NCI-H1417 treated with DMSO at 0.1 percent for 48 hours (cell line): ENCODE results near the gene TADA2B.

ENCODE experiments used
- DNase-seq: peaks from one replicate; lab custom pipeline; 2025; lab: John Stamatoyannopoulos, UW

TADA2B gene

DNA sequence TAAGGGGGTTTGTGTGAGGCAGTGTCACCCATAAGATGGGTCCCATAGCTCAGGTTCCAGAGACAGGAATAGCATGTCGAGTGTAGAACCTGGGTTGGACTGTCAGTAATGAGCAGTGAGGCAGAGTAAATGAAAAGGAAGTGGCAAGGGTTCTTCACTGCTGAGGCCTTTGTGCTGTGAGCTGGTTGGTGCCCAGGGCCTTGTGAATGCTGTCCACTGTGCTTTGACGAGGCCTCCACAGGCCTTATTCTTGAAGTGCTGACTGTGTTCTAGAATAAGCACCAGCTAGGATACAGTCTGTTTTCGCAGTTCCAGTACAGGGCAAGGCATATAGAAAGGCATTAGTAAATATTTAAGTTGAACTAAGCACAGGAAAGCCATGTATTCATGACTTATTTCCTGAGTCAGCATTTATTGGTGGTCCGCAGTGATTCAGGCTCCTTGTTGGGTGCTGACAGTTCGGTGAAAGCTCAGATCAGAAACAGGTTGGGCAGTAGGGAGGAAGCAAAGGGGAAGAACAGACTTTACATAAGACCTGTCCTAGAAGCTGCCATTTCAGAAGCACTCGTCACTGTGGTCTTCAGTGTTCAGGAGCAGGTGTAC is 25.6 kb upstream of the TADA2B start:
- no peak for DNase-seq

DNA sequence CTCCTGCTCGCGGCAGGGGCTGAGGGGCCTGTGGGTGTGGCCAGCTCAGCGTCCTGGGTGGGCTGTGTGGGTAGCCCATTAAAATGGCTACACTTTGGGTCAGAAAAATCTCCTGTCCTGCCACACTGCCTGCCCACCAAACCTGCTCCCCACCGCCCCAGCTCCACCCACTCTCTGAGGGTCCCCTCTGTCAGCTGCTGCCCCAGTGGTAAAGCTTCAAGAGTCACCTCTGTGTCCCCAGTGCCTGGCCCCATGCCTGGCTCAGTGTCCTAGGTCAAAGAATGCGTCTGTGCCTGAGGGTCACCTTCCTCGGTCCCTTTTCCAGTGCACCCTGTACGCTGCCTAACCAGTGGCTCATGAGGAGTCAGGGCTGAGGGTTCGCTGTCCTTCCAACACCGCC is 24.9 kb upstream of the TADA2B start:
- no peak for DNase-seq

DNA sequence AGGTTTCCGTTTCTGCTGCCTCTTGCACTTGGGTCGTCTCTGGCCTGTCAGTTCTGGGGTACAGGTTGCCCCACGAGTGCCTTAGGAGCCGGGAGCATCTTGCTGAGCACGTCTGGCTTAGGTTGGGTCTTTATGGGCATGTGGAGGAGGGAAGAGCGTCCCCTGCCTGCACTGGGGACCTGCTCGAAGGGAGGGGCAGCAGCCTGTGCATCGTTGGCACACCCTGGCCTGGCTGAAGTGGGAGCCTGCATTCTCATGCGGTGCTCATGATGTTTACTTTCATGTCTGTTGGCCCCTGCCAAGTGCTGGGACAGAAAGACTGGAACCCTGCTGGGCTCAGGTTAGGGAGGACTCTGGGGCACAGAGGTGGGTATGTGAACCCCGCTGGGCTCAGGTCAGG is 23.8 kb upstream of the TADA2B start:
- DNase-seq: no peak

DNA sequence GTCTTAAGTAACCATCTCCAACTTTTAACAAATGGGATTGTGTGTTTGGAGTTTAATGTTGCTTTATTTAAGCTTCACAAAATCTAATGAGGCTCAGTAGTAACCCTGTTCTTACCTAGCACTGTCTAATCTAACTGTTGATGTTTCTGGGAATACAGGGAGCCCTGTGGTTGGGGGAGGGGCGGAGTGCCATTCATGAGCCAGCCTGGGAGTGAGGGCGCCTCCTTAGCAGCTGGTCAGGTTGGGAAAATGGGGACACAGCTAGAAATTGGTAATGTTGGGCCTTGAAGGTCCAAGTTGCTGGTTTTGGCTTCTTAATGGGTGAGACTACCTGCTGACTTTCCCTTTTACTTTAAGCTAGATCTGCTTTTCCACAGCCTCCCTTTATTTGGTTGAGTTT is 22.9 kb upstream of the TADA2B start:
- DNase-seq: no peak

DNA sequence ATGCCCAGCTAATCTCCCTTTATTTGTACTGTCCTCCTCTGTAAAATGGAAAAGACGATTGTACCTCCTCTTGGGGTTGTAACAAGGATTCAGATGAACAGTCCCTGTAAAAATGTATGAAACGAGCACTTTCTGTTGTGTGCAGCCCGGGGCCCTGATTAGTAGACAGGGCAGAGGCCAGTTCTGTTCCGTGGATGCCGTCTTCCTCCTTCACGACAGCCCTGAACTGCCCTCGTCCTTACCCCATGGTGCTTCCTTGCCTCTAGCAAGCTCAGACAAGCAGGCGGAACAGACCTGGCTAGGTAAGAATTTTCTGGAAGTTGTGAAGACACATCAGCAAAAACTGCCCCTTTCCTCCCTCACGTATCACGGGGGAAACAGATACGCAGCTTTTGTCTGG is 22.3 kb upstream of the TADA2B start:
- DNase-seq: no peak

DNA sequence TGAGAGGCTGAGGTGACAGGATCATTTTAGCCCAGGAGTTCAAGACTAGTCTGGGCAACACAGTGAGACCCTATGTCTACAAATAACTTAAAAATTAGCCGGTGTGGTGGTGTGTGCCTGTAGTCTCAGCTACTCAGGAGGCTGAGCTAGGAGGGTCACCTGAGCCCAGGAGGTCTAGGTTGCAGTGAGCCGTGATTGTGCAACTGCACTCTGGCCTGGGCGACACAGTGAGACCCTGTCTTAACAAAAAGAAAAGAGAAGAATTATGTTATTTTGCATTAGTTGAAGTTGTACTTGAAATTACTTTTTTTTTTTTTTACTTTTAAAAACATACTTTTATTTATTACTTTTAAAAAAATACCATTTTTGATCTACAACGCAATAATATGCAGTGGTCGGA is 21.8 kb upstream of the TADA2B start:
- DNase-seq: no peak

DNA sequence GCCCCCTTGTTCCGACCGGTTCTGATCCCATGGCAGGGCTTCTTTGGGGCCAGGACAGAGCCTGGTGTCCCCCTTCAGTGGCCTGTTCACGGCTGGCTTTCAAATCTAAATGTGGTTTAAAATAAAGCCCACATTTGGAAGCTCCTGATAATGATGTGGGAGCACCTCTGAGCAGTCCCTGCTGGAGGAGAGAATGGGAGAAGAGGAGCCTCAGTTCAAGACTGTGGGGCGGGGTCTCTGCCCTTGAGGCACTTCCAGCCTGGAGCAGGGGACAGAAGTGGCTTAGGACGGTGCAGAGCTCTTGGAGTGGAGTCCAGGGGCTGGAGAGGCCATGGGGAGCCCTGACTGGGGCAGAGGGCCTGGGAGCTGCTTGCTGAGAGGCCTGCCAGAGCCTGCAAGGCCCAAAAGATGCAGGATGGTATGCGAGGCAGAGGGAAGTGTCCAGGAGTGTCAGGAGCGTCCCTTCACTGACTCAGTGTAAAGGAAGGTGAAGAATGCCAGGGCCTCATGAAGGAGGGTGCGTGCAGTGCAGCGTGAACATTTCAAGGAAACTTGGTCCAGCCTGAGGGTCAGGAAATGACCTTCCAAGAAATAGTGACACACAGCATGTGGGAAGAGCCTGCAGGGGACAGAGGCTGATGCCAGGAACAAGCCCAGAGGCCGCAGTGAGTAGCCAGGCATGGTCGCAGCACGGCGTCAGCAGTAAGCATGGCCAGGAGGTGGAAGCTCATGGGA is 21.1 kb upstream of the TADA2B start:
- DNase-seq: no peak

DNA sequence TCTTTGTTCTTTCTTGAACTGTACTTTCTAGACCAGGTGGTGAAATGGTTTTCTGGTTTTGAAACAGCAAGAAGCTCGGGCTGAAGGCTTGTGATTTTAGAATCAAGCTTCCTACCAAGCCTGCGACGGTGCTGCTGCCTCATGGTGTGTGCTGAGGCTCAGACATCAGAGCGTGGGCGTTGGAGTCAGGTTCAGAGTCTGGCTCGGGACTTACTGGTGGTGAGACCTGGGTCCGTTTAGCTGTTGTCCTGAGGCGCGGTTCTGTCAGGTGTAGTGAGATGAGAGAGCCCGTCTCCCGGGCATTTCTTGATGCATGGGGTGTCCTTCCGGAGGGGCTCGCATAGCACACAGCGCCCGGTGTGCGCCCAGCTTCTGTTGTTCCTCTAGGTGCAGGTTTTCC is 19.7 kb upstream of the TADA2B start:
- DNase-seq: no peak

DNA sequence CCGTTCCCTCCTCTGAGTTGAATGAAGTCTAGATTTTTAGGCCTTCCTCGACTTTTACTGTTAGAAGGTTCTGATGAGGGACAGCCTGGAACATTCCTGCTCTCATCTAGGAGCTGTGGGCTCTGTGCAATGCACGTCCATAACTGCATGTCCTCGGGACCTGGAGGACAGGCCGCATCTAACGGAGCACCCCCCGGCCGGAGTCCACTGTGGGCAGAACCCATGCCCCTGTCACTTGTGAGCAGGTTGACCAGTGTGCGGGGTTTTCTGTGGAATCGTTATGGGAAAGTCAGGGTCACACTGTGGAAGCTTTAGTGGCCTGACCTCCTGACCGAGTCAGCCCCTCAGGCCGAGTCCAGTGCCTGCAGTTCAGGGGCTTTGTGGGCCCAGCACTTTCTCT is 19.3 kb upstream of the TADA2B start:
- no peak for DNase-seq

DNA sequence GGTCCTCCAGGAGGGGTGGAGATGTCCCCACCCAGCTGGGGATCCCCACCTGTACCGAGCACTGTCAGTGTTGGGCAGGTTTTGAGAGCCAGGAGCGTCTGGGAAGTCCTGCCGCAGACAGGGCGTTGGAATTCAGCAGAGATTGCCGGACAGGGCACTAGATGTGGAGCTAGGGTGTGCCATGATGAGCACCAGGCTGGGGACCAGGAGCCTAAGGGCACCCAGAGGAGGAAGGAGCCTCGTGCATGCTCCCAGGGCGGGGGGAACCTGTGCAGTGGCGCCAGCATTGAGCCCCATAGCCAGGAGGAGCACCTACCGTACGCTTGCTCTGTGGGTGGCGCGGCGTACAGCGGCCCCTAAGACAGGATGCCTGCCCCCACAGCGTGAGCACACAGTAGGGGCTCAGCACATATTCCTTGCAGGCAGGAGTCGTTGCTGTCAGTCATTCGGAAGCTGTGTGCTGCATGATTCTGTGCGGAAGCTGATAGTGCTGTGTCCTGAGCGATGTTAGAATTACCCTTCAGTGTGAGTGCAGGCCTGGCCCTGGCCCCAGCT is 18.8 kb upstream of the TADA2B start:
- DNase-seq: no peak

DNA sequence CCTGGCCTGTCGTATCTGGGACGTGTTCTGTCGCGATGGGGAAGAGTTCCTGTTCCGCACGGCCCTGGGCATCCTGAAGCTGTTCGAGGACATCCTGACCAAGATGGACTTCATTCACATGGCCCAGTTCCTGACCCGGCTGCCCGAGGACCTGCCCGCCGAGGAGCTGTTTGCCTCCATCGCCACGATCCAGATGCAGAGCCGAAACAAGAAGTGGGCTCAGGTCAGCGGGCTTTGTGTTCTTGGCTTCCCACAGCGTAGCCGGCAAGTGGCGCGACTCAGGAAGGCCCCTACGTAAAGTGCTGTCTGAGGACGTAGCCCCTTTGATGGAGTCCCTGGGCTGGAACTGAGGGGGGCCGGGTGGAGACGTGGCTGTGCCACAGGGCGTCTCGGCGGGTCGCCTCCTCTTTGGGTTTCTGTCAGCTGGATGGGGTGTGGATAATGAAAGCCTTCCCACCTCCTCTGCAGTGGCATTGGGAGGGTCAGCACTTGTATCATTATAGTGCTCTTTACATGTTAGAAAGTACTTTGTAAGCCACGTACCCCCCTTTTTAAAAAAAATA is 18.1 kb upstream of the TADA2B start:
- DNase-seq: no peak

DNA sequence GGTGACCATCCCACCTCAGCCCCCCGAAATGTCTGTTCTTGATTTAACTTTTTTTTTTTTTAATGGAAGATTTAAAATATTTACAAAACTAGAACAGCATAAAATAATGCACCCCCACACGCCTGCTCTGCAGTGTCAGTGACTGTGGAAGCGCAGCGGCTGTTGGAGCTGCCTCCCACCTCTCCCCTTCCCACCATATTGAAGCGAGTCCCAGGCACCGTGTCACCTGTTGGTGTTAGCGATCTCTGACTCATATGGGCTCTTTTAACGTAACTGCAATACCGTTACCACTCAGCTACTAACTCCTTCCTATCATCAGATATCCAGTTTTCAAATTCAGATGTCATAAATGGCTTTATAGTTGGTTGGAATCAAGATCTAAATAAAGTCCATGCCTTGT is 17.1 kb upstream of the TADA2B start:
- no peak for DNase-seq

DNA sequence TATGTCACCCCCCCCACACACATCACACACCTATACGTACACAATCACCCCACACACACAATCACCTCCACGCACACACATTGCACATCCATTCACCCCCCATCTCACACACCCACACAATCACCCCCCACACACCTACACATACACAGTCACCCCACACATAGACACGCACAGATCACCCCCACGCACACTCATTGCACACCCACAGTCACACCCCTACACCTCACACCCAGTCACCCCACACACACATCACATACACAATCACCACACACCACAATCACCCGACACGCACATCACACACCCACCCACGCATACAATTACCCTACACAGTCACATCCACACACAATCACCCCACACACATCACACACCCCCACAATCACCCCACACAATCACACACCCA is 15.9 kb upstream of the TADA2B start:
- no peak for DNase-seq

DNA sequence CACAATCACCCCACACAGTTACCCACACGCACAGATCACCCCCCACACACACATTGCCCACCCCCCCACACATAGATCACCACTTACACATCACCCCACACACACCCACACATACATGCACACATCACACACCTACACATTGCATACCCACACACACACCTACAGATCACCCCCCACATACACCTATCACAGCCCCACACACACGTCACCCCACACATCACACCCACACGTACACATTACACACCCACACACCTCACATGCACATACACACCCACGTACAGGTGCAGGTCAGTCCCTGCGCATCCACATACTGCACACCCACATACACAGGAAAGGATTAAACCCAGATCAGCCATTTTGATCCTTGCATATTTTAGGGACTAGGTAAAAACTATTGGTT is 15.3 kb upstream of the TADA2B start:
- no peak for DNase-seq

DNA sequence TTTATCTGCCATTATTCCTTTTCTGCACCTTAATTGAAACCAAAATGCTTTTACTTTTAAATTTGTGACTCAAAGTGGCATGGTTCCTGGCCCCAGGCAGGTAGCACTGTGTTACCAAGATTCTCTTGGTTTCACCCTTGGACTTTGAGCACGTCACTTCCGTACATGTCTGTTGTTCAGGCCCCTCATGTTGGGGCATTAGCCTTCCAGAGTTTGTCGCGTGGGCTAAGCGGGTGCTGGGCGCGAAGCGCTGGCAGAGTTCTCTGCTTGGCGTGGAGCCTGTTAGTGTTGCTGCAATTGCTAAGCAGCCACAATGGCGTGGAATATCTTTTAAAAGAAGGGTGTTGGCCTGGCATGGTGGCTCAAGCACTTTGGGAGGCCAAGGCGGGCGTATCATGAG is 14.0 kb upstream of the TADA2B start:
- DNase-seq: no peak

DNA sequence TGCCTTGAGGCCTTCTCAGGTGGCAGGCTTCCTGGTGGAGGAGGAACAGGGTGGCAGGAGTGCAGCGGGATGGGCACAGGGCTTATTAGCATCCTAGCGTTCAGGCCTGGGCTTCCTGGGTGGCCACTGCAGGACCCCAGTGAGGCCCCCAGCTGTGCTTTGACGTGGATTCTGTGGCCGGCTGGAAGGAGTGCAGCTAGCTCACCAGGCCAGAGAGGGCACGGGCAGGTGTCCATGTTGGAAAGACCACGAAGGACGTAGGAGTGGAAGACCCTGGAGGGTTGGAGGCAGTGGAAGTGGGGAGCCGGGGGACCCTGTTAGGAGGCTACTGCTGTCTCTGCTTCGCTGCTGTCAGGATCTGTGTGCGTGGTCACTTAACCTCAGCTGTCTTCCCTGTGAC is 13.3 kb upstream of the TADA2B start:
- no peak for DNase-seq

DNA sequence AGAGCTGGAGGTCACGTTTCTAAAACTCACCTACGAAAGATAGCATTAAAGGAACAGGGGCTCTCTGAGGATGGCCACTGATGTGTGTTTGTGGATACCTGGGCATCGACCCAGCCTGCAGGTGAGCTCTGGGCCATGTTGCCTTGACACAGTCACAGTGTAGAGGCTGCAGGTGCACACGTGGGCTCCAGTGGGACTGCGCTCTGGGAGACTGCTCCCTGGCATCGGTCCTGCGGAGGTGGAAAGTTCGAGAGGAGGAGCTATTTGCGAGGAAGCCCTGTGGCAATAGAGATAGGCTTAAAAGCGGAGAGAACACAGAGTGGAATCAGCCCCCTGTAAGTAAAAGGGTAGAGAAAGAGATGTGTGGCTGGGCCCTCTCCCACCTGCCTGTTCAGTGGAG is 12.3 kb upstream of the TADA2B start:
- DNase-seq: no peak

DNA sequence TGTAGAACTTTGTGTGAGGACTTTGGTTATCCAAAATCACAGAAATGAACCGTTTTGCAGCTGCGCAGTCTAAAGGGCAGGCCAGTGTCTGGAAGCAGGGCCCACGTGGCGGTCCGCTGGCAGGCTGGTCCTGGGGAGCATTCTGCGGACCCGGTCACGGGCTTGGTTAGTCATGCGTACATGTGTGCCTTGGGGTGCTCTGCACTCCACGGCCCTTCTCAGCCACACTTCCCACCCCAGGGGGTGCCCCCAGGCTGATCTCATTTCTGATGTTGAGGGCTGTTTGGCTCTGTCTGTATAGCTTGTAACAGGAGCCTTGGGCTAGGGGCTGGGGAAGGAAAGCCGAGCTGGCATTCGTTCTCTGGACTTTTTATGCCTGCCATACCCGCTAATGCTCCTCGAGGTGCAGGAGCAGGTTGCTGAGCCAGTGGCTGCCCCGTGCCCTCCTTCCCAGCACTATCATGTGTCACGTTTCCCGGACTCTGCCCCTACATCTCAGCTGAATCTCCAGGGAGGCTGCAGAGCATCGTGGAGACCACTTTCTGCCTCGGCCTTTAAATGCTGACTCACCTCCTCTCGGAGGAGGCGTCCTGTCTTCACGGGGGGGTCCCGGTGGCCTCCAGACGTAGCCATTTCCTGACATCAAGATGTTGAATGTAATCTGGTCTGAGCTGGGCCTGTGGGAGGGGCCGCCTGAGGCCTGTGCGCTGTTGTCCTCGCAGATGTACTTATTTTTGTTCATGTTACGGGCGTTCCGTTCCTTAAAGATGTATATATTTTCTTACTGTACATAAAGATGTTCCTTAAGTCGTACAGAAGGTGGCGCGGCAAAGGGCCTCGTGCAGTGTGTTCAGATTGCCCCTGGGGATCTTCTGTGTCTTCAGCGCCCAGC is 11.4 kb upstream of the TADA2B start:
- no peak for DNase-seq

DNA sequence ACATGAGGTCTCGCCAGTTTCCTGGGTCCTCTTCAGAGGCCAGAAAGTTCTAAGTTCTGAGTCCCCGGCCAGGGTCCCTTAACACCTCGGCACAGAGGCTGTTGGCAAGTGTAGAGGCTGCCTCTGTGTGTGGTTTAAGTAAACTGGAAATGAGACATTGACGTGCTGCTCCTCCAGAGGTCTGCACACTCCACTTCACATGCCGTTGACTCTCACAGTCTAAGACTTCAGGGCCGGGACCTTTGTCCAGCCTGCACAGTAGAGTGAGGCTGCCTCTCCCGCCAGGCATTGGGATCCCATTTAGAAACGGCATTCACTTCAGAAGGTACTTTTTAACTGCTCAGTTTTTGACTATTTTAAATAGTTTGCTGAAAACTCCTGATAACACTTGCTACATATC is 10.6 kb upstream of the TADA2B start:
- no peak for DNase-seq

DNA sequence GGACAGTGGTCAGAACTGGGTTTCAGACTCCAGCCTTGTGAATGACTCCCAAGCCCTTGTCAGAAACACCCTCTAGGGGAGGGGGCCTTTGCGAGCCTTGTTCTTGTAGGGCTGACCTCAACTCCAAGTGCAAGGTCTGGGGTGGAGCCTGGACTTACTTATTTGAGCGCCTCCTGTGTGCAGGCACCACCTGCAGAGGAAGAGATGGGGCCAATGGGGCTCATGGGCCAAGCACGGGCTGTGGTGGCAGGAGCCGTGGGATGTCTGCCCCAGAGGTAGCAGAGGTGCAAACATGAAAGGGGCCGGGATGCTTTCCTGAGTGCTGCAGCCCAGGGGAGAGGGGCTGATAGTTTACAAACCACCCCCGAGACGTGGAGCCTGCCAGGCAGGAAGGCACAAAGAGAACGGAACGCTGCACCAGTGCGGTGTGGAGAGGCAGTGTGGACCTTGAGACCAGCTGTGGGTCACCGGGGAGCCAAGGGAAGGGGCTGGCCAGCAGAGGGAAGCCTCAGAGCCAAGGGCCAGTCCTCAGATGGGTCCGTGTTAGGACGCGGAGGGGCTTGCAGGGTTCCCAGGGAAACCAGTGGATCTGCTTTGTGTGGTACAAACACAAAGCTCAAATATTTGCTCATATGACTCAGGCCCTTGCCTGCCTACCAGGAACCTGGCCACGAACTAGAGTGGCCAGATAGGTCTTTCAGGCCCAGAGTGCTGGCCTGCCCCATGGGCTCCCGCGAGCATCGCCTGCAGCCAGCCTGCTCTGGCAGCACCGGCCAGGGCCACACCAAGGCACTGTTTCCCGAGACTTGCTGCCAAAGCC is 8.7 kb upstream of the TADA2B start:
- no peak for DNase-seq

DNA sequence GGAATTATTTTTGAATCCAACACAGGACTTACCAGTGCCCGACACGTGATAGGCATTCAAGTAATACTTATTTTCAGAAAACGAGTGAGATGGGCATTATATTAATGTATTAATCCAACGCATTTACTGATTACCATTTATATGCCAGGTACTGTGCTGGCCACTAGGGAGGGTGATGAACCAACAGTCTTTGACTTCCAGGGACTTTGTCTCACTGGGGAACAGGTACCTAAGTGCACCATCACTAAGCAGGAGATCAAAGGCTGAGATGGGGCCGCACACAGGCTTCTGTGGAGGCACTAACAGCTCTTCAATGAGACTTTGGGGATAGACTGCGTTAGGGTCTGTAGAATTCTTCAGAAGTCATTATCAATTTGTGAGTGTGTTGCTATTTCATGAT is 5.7 kb upstream of the TADA2B start:
- no peak for DNase-seq

DNA sequence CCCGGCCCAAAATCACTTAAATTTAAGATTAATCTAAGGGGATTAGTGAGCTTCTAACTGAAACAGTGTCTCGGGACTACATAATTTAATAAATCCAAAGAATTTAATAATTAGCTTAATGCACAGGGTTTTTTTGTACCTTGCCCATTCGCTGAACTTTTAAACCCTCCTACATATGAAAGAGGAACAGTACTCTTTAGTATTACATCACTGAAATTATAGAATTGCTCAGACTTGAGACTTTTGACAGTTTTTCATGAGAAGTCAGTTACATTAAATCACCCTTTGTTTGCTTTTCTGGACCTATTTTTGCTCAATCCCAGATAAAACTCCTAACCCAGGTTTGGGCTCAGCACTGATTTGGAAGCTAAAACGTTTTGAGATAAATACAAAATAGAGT is 2.4 kb upstream of the TADA2B start:
- DNase-seq: no peak
